HepG2 (cell line): ENCODE measurements around the gene PDIA5. TPM values are rescaled to one million over a fixed set of nuclear protein-coding genes. Genes with fewer than 3 reads are reported as not detected.

Source experiments
- ATRX ChIP-seq: sonication (generic); formaldehyde crosslinking; IDR thresholded peaks from 2 replicates; pipeline ENCODE4 v1.4.0; 2020; ENCODE audit warnings: missing genetic modification reagents, borderline replicate concordance
- CSRNP1 ChIP-seq: sonication (generic); formaldehyde crosslinking; IDR thresholded peaks from 2 replicates; pipeline ENCODE4 v1.8.1; 2023; ENCODE audit warnings: mild to moderate bottlenecking, missing genetic modification reagents
- EEA1 ChIP-seq: sonication (generic); formaldehyde crosslinking; IDR thresholded peaks from 2 replicates; pipeline ENCODE4 v1.5.1; 2020; ENCODE audit warnings: mild to moderate bottlenecking, missing genetic modification reagents, borderline replicate concordance
- GATAD2A ChIP-seq: IDR thresholded peaks from 2 replicates; pipeline ENCODE4 v1.6.1; 2016
- HMGA1 ChIP-seq: sonication (generic); formaldehyde crosslinking; conservative IDR thresholded peaks from 2 replicates; pipeline ENCODE4 v1.4.0; 2020; ENCODE audit warnings: missing genetic modification reagents
- MAFG ChIP-seq: sonication (generic); formaldehyde crosslinking; IDR thresholded peaks from 2 replicates; pipeline ENCODE4 v1.5.1; 2020; ENCODE audit warnings: mild to moderate bottlenecking, missing genetic modification reagents
- MAZ ChIP-seq, 2 experiments: sonication (generic) in 1 of 2; formaldehyde crosslinking in 1 of 2; IDR thresholded peaks; 2 replicates each; pipeline versions ENCODE4 v1.5.0 to v1.6.1; 2012 to 2020; ENCODE audit warnings: low read depth in 2 of 2, mild to moderate bottlenecking in 2 of 2, borderline replicate concordance in 1 of 2, improper control_type of control experiment in 1 of 2, low read length in 1 of 2, missing genetic modification reagents in 1 of 2, moderate library complexity in 1 of 2
- MED1 ChIP-seq: sonication (generic); formaldehyde crosslinking; IDR thresholded peaks from 2 replicates; pipeline ENCODE4 v1.4.0; 2020; ENCODE audit warnings: missing genetic modification reagents
- NR2F6 ChIP-seq, 2 experiments: IDR thresholded peaks; 2 replicates each; pipeline ENCODE4 v1.6.1; 2016; ENCODE audit warnings: antibody characterized with exemption in 1 of 2, mild to moderate bottlenecking in 1 of 2
- NRL ChIP-seq: sonication (generic); formaldehyde crosslinking; IDR thresholded peaks from 2 replicates; pipeline ENCODE4 v1.5.0; 2020; ENCODE audit warnings: missing genetic modification reagents, mild to moderate bottlenecking, moderate library complexity, borderline replicate concordance
- RAD21 ChIP-seq: fragments of 450-650 bp; formaldehyde crosslinking; IDR thresholded peaks from 2 replicates; pipeline ENCODE4 v1.5.0; 2020; ENCODE audit warnings: mild to moderate bottlenecking
- SNAI1 ChIP-seq: sonication (generic); formaldehyde crosslinking; IDR thresholded peaks from 2 replicates; pipeline ENCODE4 v1.5.0; 2020; ENCODE audit warnings: mild to moderate bottlenecking, missing genetic modification reagents, borderline replicate concordance
- TMF1 ChIP-seq: sonication (generic); formaldehyde crosslinking; IDR thresholded peaks from 2 replicates; pipeline ENCODE4 v1.8.1; 2022; ENCODE audit warnings: low read depth, missing genetic modification reagents
- ZBTB7B ChIP-seq: sonication (generic); formaldehyde crosslinking; IDR thresholded peaks from 2 replicates; pipeline ENCODE4 v1.4.0; 2020; ENCODE audit warnings: missing genetic modification reagents
- ZC3H4 ChIP-seq: sonication (generic); formaldehyde crosslinking; IDR thresholded peaks from 2 replicates; pipeline ENCODE4 v1.4.0; 2020; ENCODE audit warnings: missing genetic modification reagents, borderline replicate concordance
- ZIK1 ChIP-seq: sonication (generic); formaldehyde crosslinking; IDR thresholded peaks from 2 replicates; pipeline ENCODE4 v1.5.0; 2020; ENCODE audit warnings: mild to moderate bottlenecking, low read depth, missing genetic modification reagents, borderline replicate concordance
- ZNF577 ChIP-seq: sonication (generic); formaldehyde crosslinking; IDR thresholded peaks from 2 replicates; pipeline ENCODE4 v1.4.0; 2020; ENCODE audit warnings: mild to moderate bottlenecking, low read depth, missing genetic modification reagents, borderline replicate concordance
- ZNF772 ChIP-seq: sonication (generic); formaldehyde crosslinking; IDR thresholded peaks from 2 replicates; pipeline ENCODE4 v1.5.0; 2020; ENCODE audit warnings: mild to moderate bottlenecking, missing genetic modification reagents
- polyA plus RNA-seq, 8 experiments: library from polyadenylated mRNA; depleted of rRNA in 3 of 8; stranded (reverse) in 7 of 8; unstranded in 1 of 8; fragments of >200 nt; fragmentation: Illumina TruSeq in 4 of 8; extraction: Trizol in 4 of 8; gene quantifications; 2 replicates each; pipeline versions ENCODE4 v1.2.1 to v1.2.3, GENCODE V29; 2011 to 2016; ENCODE audit warnings: low read depth in 4 of 8, missing spikeins in 1 of 8, mixed read lengths in 1 of 8; ENCODE audit not compliant: insufficient read depth in 1 of 8
- total RNA-seq, 5 experiments: library from RNA; depleted of rRNA; stranded (reverse); fragments of >200 nt; fragmentation: Illumina TruSeq; extraction: Trizol; gene quantifications; 2 replicates each; pipeline ENCODE4 v1.2.3, GENCODE V29; 2016; ENCODE audit warnings: low read depth in 1 of 5
- TF ChIP-seq, protein P1 (sequence below): sonication (generic); formaldehyde crosslinking; IDR thresholded peaks from 2 replicates; pipeline ENCODE4 v1.4.0; 2020; ENCODE audit warnings: low read depth, missing genetic modification reagents
- TF ChIP-seq, protein P2 (sequence below): sonication (generic); formaldehyde crosslinking; IDR thresholded peaks from 2 replicates; pipeline ENCODE4 v1.4.0; 2020; ENCODE audit warnings: missing genetic modification reagents, borderline replicate concordance

Gene PDIA5
- total and polyA plus RNA-seq, 2 of the 13 experiments (the other 11 are each of a cell fraction or from before 2014, with no cell fraction given), result 51.3 to 74.3 TPM

DNA sequence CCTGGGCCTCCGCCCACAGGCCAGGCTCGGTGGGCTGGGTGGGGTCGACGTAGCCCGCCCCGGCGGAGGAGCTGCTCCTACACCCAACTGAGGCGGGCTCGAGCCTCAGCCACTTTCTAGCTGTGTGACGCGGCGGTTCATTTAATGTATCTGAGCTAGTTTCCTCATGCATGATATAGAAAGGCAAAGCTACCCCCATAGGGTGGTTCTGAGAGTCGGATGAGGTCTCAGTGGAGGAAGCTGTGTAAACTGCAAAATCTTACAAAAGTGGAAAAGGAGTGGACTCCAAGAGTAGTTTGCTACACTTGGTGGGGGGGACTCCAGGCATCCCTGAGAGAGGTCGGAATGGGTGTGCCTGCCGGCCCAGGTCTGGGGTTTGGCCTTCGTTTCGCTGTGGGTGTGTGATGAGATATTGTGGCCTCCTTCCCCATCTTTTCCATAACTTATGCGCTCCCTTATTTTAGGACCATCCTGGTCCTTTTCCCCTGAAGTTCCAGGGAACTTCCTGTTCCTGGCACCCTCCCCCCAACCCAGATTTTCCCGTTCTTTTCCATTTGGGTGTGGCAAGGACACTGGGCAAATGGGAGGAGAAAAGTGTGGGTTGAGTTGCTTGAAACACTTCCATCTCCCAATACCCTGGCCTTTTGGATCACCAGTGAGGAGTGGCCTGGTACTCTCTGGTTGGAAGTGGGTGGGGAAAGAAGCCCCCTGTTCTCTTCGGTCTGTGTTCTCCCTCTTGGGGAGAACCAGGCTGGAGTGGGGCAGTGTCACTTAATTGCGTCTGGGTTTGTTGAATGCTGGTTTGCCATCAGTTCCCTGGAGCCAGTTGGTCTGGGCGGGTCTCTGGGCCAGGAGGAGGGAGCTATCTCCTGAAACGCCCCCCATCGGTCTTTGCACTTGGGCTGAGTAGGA is 1.1 kb downstream of the PDIA5 start (continued):
- TF ChIP-seq MAZ (IDR thresholded peaks at IDR 0.05; ENCODE audit: borderline replicate concordance, low read depth, low read length) (0 out of 2 replicates have a peak, but pooled peaks have one; percentile 4), MAZ (CRISPR knock-in tag; IDR thresholded peaks at IDR 0.05; ENCODE audit: low read depth) (no peak), CSRNP1 (no peak), TMF1 (CRISPR knock-in tag) (no peak), MAFG (CRISPR knock-in tag) (no peak), ATRX (no peak), HMGA1 (no peak), SNAI1 (CRISPR knock-in tag) (no peak; the same call in 1 of the 2 replicates), ZNF577 (no peak), NRL (CRISPR knock-in tag) (no peak), RAD21 (no peak), MED1 (CRISPR knock-in tag) (no peak; the same call in none of the 2 replicates), EEA1 (CRISPR knock-in tag) (no peak), NR2F6 (IDR thresholded peaks at IDR 0.05) (no peak), NR2F6 (CRISPR knock-in tag; IDR thresholded peaks at IDR 0.05) (no peak; the same call in 1 of the 2 replicates), ZIK1 (CRISPR knock-in tag) (no peak), ZC3H4 (CRISPR knock-in tag) (no peak; the same call in 1 of the 2 replicates), ZBTB7B (CRISPR knock-in tag) (no peak; the same call in 1 of the 2 replicates), ZNF772 (no peak), GATAD2A (CRISPR knock-in tag) (0 out of 2 replicates have a peak, but pooled peaks have one; percentile 11)
- TF ChIP-seq, protein P1, sequence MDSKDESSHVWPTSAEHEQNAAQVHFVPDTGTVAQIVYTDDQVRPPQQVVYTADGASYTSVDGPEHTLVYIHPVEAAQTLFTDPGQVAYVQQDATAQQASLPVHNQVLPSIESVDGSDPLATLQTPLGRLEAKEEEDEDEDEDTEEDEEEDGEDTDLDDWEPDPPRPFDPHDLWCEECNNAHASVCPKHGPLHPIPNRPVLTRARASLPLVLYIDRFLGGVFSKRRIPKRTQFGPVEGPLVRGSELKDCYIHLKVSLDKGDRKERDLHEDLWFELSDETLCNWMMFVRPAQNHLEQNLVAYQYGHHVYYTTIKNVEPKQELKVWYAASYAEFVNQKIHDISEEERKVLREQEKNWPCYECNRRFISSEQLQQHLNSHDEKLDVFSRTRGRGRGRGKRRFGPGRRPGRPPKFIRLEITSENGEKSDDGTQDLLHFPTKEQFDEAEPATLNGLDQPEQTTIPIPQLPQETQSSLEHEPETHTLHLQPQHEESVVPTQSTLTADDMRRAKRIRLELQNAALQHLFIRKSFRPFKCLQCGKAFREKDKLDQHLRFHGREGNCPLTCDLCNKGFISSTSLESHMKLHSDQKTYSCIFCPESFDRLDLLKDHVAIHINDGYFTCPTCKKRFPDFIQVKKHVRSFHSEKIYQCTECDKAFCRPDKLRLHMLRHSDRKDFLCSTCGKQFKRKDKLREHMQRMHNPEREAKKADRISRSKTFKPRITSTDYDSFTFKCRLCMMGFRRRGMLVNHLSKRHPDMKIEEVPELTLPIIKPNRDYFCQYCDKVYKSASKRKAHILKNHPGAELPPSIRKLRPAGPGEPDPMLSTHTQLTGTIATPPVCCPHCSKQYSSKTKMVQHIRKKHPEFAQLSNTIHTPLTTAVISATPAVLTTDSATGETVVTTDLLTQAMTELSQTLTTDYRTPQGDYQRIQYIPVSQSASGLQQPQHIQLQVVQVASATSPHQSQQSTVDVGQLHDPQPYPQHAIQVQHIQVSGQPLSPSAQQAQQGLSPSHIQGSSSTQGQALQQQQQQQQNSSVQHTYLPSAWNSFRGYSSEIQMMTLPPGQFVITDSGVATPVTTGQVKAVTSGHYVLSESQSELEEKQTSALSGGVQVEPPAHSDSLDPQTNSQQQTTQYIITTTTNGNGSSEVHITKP, result 0 out of 2 replicates have a peak, but pooled peaks have one; percentile 29
- TF ChIP-seq, protein P2, sequence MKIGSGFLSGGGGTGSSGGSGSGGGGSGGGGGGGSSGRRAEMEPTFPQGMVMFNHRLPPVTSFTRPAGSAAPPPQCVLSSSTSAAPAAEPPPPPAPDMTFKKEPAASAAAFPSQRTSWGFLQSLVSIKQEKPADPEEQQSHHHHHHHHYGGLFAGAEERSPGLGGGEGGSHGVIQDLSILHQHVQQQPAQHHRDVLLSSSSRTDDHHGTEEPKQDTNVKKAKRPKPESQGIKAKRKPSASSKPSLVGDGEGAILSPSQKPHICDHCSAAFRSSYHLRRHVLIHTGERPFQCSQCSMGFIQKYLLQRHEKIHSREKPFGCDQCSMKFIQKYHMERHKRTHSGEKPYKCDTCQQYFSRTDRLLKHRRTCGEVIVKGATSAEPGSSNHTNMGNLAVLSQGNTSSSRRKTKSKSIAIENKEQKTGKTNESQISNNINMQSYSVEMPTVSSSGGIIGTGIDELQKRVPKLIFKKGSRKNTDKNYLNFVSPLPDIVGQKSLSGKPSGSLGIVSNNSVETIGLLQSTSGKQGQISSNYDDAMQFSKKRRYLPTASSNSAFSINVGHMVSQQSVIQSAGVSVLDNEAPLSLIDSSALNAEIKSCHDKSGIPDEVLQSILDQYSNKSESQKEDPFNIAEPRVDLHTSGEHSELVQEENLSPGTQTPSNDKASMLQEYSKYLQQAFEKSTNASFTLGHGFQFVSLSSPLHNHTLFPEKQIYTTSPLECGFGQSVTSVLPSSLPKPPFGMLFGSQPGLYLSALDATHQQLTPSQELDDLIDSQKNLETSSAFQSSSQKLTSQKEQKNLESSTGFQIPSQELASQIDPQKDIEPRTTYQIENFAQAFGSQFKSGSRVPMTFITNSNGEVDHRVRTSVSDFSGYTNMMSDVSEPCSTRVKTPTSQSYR (CRISPR knock-in tag), result peak; percentile 26; the same call in 1 of the 2 replicates
